ENCODE results near the gene KCNH8. TPM values are rescaled to one million over a fixed set of nuclear protein-coding genes. Genes with fewer than 3 reads are reported as not detected.

Gene KCNH8
- total RNA-seq, 1 experiment from 2014 or later = not detected

GRCh38 chr3:19114461-19114860 lies 33.8 kb upstream of the KCNH8 start:
- Histone ChIP-seq H3K9me3 (ENCODE audit: control insufficient read depth, insufficient read depth, low read depth, low read length) (no peaks in the 10 kb centered on the region), H3K27me3 (ENCODE audit: control insufficient read depth, insufficient read depth, low read length) (no peaks in the 10 kb centered on the region), H3K36me3 (ENCODE audit: control insufficient read depth, insufficient read depth, low read length) (no peaks in the 10 kb centered on the region), H3K27ac (ENCODE audit: low read length) (no peak overlapping the region), H3K4me1 (ENCODE audit: control insufficient read depth, insufficient read depth, low read length) (no peaks in the 10 kb centered on the region), H3K4me3 (ENCODE audit: low read depth in 2 of 2, low read length in 2 of 2) (no peak overlapping the region)
- POLR2A ChIA-PET = no interaction called here
- in situ Hi-C loops (cut with HindIII; ENCODE audit: low pct_unique_long_range_greater_than_20kb, low sequenced_read_pairs) = no loop called here
- CTCF ChIA-PET = no interaction called here
- ATAC-seq = no peak
- TF ChIP-seq POLR2AphosphoS5 (IDR thresholded peaks at IDR 0.05; ENCODE audit: low read depth, low read length) = no peak
- TF ChIP-seq SIN3A (IDR thresholded peaks at IDR 0.05; ENCODE audit: borderline replicate concordance, insufficient read depth, low read depth, low read length) = no peak
- no peak for TF ChIP-seq TCF7L2 (IDR thresholded peaks at IDR 0.05; ENCODE audit: low read depth, low read length)
- TF ChIP-seq CTCF (IDR thresholded peaks at IDR 0.05) = no peak
- no peak for TF ChIP-seq REST (IDR thresholded peaks at IDR 0.05; ENCODE audit: insufficient read depth in 1 of 2, low read depth in 2 of 2, low read length in 1 of 2)
- intact Hi-C loops (cut with micrococcal nuclease; ENCODE audit: unreplicated experiment) = no loop called here
- no peak for DNase-seq (ENCODE audit: low read depth, low spot score)
- BruUV-seq (replicated peaks) = no TSS peak

- ATAC-seq = no peak
- H3K27me3 ChIP-seq (ENCODE audit: control insufficient read depth, insufficient read depth, low read length) = no peaks in the 10 kb centered on the region
- BruUV-seq (replicated peaks) = no TSS peak
- in situ Hi-C loops (cut with HindIII; ENCODE audit: low pct_unique_long_range_greater_than_20kb, low sequenced_read_pairs) = no loop called here
- CTCF ChIA-PET = no interaction called here
- H3K4me1 ChIP-seq (ENCODE audit: control insufficient read depth, insufficient read depth, low read length) = no peaks in the 10 kb centered on the region
- intact Hi-C loops (cut with micrococcal nuclease; ENCODE audit: unreplicated experiment) = no loop called here
- POLR2A ChIA-PET = no interaction called here
- H3K4me3 ChIP-seq (ENCODE audit: low read depth in 2 of 2, low read length in 2 of 2) = no peak overlapping the region
- TF ChIP-seq CTCF (IDR thresholded peaks at IDR 0.05) (no peak), SIN3A (IDR thresholded peaks at IDR 0.05; ENCODE audit: borderline replicate concordance, insufficient read depth, low read depth, low read length) (no peak), TCF7L2 (IDR thresholded peaks at IDR 0.05; ENCODE audit: low read depth, low read length) (no peak), POLR2AphosphoS5 (IDR thresholded peaks at IDR 0.05; ENCODE audit: low read depth, low read length) (no peak), REST (IDR thresholded peaks at IDR 0.05; ENCODE audit: insufficient read depth in 1 of 2, low read depth in 2 of 2, low read length in 1 of 2) (no peak)
- no peaks in the 10 kb centered on the region for H3K9me3 ChIP-seq (ENCODE audit: control insufficient read depth, insufficient read depth, low read depth, low read length)
- no peak overlapping the region for H3K27ac ChIP-seq (ENCODE audit: low read length)
- DNase-seq (ENCODE audit: low read depth, low spot score) = no peak
- no peaks in the 10 kb centered on the region for H3K36me3 ChIP-seq (ENCODE audit: control insufficient read depth, insufficient read depth, low read length)
Observed at GRCh38 chr3:19116239-19116638, 32.1 kb upstream of the KCNH8 start.

All from Panc1 (cell line).